ENCODE results near the gene CSNK1A1L. TPM values are rescaled to one million over a fixed set of nuclear protein-coding genes. Genes with fewer than 3 reads are reported as not detected.

The CSNK1A1L gene
- total and polyA plus RNA-seq, 10 of the 15 experiments (the other 5 are each of a cell fraction or from before 2014, with no cell fraction given), result not detected

DNA sequence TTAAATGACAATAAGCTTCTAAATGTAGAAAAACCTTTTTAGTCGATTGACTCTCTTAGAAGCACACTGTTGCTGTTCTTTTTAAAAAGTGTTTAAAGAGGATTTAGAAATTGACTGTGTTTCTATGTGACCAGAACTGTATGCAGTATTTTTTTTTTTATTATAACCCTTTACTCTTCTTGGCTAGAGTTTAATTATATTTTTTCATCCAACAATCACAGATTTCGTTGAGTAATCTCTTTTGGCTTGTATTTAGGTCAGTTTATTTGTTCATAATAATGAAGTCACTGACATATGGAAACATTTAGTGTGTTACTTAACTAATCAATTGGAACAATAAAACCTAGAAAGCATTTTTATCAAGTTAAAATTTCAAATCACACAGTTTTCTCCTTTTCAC is 19.9 kb downstream of the CSNK1A1L start:
- CTCF ChIA-PET, result interaction anchor here (0.7 kb wide), 1 partner anchor 10 kb away, joined by 3 read pairs; no protein-coding TSS in a partner anchor

More for the DNA sequence above, 19.9 kb downstream of the CSNK1A1L start:
- WGBS (ENCODE audit: insufficient coverage, insufficient replicate concordance, low lambda C conversion rate, missing lambda C conversion rate), result 0% methylated on average over 2 of the region's 2 CpGs
- Histone ChIP-seq H3K4me1 (ENCODE audit: control insufficient read depth, insufficient read depth, low read length) (no peaks in the 10 kb centered on the region), H3K4me3 (no peak overlapping the region), H4K20me1 (ENCODE audit: control insufficient read depth, insufficient read depth) (no peaks in the 10 kb centered on the region), H3K36me3 (ENCODE audit: control insufficient read depth in 2 of 2, insufficient read depth in 2 of 2, low read length in 1 of 2) (no peaks in the 10 kb centered on the region), H3K9ac (ENCODE audit: control insufficient read depth, insufficient read depth, low read length) (no peak overlapping the region), H3K79me2 (ENCODE audit: control insufficient read depth, insufficient read depth, low read length) (no peaks in the 10 kb centered on the region), H3K27ac (ENCODE audit: control insufficient read depth, insufficient read depth) (no peak overlapping the region), H3K9me3 (replicated peaks; ENCODE audit: control insufficient read depth, insufficient read depth, low read length) (no peaks in the 10 kb centered on the region), H3K4me2 (ENCODE audit: control insufficient read depth, insufficient read depth) (no peak overlapping the region), H2AFZ (ENCODE audit: control insufficient read depth, low read depth, low read length) (no peak overlapping the region), H3K27me3 (replicated peaks in 1 of 2; ENCODE audit: control insufficient read depth in 2 of 2, insufficient read depth in 2 of 2, low read length in 1 of 2) (no peaks in the 10 kb centered on the region)
- FAIRE-seq (no peak), DNase-seq (ENCODE audit: low read depth, low spot score) (no peak), ATAC-seq (no peak)
- ChIA-PET RAD21 (ENCODE audit: unreplicated experiment) (no interaction called here), SMC1A (ENCODE audit: uncharacterized antibody, unreplicated experiment) (no interaction called here), POLR2A (no interaction called here)
- in situ Hi-C loops (cut with MboI), result loop anchor here (10.0 kb wide), 1 partner anchor 519 kb away; no protein-coding TSS in a partner anchor
- no TSS peak for BruUV-seq (replicated peaks)
- intact Hi-C loops (cut with micrococcal nuclease; ENCODE audit: unreplicated experiment), result no loop called here
- TF ChIP-seq, protein P1, sequence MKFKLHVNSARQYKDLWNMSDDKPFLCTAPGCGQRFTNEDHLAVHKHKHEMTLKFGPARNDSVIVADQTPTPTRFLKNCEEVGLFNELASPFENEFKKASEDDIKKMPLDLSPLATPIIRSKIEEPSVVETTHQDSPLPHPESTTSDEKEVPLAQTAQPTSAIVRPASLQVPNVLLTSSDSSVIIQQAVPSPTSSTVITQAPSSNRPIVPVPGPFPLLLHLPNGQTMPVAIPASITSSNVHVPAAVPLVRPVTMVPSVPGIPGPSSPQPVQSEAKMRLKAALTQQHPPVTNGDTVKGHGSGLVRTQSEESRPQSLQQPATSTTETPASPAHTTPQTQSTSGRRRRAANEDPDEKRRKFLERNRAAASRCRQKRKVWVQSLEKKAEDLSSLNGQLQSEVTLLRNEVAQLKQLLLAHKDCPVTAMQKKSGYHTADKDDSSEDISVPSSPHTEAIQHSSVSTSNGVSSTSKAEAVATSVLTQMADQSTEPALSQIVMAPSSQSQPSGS (IDR thresholded peaks at IDR 0.05; ENCODE audit: low read length), result no peak
- TF ChIP-seq, protein P2, sequence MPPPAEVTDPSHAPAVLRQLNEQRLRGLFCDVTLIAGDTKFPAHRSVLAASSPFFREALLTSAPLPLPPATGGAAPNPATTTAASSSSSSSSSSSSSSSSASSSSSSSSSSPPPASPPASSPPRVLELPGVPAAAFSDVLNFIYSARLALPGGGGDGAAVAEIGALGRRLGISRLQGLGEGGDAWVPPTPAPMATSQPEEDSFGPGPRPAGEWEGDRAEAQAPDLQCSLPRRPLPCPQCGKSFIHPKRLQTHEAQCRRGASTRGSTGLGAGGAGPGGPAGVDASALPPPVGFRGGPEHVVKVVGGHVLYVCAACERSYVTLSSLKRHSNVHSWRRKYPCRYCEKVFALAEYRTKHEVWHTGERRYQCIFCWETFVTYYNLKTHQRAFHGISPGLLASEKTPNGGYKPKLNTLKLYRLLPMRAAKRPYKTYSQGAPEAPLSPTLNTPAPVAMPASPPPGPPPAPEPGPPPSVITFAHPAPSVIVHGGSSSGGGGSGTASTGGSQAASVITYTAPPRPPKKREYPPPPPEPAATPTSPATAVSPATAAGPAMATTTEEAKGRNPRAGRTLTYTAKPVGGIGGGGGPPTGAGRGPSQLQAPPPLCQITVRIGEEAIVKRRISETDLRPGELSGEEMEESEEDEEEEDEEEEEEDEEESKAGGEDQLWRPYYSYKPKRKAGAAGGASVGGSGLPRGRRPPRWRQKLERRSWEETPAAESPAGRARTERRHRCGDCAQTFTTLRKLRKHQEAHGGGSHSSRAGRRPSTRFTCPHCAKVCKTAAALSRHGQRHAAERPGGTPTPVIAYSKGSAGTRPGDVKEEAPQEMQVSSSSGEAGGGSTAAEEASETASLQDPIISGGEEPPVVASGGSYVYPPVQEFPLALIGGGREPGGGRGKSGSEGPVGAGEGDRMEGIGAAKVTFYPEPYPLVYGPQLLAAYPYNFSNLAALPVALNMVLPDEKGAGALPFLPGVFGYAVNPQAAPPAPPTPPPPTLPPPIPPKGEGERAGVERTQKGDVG (CRISPR knock-in tag; IDR thresholded peaks at IDR 0.05), result no peak
- TF ChIP-seq STAT1 (conservative IDR thresholded peaks at IDR 0.05), result no peak
- no peak for TF ChIP-seq SMAD5 (IDR thresholded peaks at IDR 0.05; ENCODE audit: low read depth)
